GM19397 (cell line): Measurements from ENCODE around the gene DIP2B.

Experiments used
- ATAC-seq: cut with Tn5 transposase; IDR thresholded peaks from one replicate; pipeline ENCODE4 v1.9.1; 2021; ENCODE audit warnings: mild to moderate bottlenecking, moderate library complexity; ENCODE audit not compliant: unreplicated experiment

The DIP2B gene

DNA sequence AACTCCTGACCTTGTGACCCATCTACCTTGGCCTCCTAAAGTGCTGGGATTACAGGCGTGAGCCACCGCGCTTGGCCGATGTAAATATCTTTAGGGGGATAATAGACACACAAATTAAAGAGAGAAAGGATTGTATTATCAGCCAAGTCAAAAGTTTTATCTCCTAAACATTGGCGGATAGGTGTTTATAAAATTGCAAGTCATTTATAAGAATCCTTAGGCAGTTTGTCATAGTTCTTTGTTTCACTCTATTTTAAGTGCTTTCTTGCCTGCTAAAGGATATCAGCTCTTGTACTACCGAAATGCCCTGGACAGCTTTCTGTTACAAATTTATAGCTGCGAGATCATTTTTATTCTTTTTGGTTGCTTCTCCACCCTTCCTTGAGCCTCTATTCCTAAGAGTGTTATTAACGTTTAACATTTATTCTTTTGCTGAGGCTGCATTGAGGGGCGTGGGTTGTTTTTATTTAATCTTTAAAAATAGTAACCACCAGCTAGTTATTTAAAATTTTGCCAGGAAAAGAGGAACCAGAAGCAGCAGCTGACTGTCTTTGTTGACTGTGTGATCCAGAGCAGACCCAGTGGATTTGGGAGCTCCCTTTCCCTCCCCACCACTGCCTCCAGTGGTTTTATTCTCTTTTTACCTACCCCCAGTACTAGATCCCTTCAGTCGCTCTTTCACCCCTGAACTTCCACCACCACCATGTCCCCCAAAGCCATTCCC lies 106.4 kb downstream of the DIP2B start:
- no peak for ATAC-seq

DNA sequence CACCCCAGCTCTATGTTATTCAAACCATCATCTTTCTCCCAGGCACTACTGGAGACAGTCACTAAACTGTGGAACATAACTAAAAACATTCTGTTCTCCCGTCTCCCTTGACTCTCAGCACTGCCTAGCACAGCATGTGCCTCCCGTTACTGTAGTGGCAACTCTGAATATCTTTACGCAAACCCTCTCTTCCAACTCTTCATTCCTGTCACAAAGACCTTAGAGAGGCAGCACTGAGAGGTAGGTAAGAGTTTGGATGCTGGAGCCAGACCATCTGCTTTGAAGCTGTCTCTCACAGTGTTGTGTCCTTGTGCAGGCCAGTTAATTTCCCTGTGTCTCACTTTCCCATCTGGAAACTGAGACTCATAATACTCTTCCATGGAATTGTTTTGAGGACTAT lies 108.1 kb downstream of the DIP2B start:
- no peak for ATAC-seq

DNA sequence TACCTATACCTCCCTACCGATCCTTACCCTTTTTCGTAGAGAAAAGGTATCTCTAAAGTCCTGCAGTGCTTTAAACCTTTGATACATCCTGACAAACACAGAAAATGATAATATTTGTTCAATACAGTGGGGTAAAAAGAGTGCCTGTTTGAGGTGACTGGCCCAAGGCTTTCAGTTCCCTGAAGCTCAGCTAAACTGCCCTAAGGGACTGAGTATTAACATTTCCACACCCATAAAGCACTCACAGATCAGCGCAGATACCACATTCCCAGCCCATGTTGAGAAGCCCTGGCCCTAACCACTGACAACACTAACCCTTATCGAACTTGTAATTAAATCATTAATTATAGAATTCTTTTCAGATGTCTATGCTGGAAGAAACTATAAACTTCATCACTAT lies 108.7 kb downstream of the DIP2B start:
- ATAC-seq: no peak

DNA sequence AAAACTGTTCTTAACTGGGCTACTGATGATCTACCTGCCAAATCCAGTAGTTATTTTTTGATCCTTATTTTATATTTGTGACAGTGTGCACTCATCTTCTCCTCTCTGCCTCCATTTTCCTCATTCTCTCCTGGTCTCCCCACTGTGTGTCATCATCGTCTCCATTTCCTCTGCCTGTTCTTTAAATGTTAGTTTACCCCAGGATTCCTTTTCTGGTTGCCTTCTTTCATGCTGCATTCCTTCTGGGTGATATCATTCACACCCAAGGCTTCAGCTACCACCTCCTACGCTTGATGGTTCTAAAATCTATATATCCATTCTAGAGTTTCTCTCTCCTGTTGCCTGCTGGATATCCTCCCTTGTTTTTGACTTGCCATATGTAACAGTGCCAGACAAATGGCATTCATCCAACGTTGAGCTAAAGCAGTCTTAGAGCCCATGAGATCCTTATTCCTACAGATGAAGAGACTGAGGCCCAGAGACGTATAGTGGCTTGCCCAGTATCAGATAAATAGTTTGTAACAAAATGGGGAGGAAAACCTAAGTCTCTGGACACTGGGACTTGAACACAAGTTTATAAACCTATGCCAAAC lies 109.5 kb downstream of the DIP2B start:
- no peak for ATAC-seq

- ATAC-seq: no peak
Observed at GRCh38 chr12:50615145-50615906, 110.5 kb downstream of the DIP2B start.

DNA sequence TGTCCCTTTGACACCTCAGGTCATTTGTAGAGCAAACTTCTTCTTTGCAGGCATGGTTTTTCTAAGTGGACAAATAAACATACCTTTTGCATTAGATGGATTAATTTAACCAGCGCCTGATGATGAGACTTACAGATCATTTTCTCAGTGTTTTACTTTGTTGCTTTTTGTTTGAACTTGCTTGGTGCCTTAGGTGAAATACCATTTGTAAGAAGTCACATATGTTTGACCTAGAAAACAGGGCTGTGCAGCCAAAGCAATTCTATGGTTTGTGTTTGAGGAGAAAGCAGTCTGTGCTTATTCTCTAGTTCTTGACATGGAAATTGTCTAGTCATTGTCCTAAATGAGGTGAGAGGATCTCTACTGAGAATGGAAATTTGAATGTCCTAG lies 111.1 kb downstream of the DIP2B start:
- ATAC-seq: no peak

- ATAC-seq: no peak
Observed at GRCh38 chr12:50617657-50618056, 112.9 kb downstream of the DIP2B start.

DNA sequence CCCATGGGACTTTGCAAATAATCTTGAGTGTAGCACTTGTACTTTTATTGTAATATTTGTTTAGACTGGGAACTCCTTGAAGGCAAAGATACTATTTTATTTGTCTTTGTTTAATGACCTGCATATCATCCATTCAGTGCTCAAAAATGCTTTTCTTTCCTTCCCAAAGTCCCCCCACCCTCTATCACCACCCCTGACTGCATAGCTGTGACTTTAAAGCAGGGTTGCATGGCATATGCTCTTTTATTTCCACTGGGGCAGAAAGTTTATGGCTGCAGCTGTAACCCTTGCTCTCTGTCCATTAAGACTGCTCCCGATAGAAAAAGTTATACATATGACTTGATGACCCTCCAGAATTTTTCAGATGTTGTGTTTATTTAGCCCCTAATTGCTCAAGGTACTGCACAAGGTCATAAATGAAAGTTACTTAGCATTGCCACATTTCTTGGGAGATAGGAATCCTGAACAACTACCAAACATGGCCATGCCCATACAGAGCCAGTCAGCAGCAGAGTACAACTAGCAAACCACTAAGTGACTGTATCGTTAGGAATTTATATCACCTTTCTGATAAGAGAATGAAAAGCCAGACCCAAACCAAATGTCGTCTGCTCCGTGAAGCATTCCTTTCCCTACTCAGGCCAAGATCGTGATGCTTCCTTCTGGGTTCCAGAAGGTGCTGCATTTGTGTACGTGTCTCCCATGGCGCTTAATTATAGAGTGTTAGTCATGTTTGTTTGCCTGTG lies 114.3 kb downstream of the DIP2B start:
- ATAC-seq: no peak

DNA sequence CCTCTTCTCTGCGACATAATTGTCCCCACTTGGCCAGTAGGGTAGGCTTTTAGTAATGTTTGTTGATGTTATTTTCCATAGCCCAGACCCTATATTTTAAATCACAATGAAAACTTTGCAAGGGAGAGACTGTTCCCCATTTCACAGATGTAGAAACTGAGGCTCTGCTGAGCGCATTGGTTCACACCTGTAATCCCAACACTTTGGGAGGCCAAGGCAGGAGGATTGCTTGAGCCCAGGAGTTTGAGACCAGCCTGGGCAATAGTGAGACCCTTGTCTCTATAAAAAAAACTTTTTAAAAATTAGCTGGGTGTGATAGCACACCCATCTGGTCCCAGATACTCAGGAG lies 114.8 kb downstream of the DIP2B start:
- no peak for ATAC-seq

DNA sequence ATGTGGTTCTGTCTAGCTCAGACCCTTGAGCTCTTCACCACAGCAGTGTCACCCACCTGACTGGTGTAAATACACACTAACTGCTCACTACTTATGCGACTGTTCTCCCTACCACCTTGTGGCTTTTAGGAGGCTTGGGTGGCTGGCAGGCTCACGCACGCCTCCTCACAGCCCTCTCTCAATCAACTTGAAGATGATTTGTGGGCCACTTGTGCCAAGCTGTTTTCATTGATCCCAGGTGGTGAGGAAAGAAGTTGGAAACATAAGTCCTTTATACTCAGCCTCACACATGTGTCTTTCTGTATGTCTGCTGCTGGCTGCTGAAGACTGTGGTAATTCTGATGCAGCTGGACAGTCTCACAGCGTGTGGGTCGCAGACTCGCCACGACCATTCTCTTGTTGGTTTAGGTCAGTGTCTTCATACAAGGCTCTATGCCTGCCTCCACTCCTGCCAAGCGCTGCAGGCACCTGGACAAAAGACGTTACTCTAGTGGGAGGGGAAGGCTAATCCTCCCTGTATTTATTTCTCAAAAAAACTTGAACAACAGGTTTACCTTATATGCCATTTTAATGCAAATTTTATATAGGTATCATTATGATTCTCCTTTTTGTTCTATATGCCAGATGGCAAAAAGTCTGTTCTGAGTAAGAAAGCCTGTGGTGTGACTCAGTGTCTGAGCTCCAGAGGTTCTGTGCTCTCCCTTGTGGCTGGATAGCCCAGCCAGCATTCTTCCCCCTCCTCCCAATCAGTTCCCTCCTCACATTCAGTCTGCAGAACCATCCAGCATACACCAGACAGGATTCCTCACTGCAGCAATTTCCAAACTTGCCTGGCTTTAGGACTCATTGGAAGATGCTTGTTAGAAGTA lies 115.6 kb downstream of the DIP2B start:
- ATAC-seq: no peak

- no peak for ATAC-seq
Observed at GRCh38 chr12:50620978-50621360, 116.2 kb downstream of the DIP2B start.

- no peak for ATAC-seq
Observed at GRCh38 chr12:50621399-50622300, 116.9 kb downstream of the DIP2B start.

DNA sequence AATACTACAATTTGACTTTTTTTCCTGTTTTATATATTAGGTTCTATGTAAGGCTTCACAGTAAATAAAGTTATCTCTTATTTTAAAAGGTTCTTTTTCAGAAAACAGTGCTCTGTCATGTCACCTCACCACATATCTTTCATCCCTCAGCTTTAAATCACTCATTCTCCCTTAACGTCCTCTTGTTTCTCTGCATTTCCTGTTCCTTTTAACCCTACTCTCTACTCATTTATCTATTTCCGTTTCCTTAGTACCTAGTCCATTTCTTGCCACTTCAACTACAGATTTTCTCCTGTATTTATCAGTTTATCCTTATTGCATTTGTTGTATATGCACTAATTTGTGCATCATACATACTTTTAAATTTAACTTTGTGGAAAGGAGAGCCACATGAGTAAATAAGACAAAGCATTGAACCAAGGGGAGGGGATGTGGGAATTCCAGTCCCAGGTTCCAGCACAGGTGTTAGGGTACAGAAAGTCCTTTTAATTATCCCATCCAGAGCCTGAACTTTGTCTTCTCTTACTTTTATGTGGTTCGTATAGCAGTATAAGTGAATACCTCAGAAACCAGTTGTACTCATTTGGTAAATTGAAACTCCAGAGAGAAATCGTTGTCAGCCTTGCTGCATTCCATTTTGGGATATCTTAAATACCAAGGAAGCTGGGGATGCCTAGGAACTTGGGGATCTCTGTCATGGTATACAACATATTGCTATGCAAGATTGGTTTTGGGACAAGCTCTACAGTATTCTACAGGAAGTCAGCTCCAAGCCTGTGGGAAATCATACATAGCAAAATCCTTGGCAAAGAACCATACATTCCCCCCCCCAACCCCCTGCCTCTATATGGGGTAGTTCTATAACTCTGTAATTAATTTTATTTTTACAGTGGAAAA lies 120.5 kb downstream of the DIP2B start:
- ATAC-seq: no peak

DNA sequence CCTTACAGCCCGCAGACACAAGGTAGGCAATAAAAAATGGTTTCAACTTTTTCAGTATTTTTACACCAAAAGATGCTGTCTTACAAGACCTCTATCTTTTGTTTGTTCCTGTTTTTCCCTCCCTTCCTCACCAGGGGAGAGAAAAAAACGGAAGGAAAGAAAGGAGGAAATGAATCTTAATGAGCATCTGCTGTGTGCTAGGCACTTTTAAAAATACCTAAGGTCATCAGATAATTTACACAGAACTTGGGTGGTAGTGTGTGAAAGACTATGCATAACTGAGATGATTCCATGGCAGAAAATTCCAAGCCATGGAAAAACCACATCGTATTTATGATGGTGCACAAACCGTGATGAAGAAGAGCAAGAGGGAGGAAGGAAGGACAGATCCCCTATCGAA lies 121.2 kb downstream of the DIP2B start:
- ATAC-seq: no peak

- no peak for ATAC-seq
Observed at GRCh38 chr12:50627491-50627890, 122.7 kb downstream of the DIP2B start.

DNA sequence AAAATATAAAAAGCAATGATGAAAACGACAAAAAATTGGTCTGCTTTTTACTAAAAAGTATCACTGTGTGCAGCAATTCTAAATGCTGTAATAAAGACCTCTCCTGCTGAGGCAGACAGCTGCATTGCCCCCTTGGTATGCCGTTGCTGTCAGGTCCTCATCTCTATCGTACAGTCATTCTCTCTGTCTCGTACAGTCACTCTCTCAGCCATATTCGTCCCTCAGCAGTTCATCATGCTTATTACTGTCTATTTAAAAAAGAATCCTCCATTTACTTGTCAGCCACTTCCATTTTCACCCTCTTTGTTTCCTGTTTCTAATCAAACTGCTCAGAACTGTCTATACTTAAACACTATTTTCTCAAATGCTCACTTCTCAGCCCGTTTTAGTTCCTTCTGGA lies 123.6 kb downstream of the DIP2B start:
- no peak for ATAC-seq

GRCh38 chr12:50633955-50634354 lies 129.2 kb downstream of the DIP2B start:
- ATAC-seq: no peak

GRCh38 chr12:50634379-50634778 lies 129.6 kb downstream of the DIP2B start:
- ATAC-seq: no peak

- ATAC-seq: no peak
Observed at GRCh38 chr12:50635364-50635763, 130.6 kb downstream of the DIP2B start.
